Activated T-cell treated with anti-CD3 and anti-CD28 coated beads for 1 hour (primary cell): ENCODE results near the gene TULP4.
"Not testable (repeated sequence)": the region's sequence is repeated elsewhere in the genome, so short reads cannot be mapped to it uniquely, and the experiment has no call there.

Source experiments
- DNase-seq: peaks from one replicate; pipeline ENCODE4 v3.0.0-alpha.2; 2020; ENCODE audit warnings: low read depth

Gene TULP4

DNA sequence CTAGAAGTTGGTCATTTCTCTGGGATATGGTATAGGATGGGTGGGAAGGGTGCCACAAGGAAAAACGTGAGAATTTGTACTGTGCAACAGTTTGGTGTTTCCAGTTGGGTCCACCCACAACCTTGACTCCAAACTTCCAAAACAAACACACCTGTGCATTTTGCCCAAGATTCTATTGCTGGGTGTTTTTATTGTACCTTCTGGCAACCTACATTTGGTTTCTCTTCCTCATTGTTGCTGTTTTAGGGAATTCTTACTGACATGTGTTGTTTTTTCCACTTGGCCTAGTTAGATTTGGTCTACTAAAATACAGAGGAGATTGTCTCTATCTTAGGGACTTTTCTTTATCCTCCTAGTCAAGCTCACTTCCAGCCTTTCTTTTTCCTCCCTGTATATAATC is 16.7 kb downstream of the TULP4 start:
- DNase-seq: no peak

DNA sequence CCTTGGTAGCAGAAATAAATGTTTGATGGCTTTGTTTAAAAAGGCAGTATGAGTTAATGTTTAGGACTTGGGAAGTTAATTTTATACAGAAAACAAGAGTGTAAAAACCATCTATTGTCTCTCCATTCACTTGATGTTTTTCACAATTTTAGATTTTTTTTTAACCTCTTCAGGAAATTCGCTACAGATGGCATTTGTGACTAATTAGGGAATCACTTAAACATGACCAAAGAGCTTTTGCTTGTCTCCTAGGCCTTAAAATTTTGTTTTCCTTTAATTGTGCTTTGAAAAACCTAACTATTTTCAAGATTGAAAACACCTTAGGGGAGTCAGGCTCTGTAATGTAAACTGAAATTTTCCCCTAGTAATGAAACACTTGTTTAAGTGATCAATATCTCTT is 17.3 kb downstream of the TULP4 start:
- DNase-seq: no peak

DNA sequence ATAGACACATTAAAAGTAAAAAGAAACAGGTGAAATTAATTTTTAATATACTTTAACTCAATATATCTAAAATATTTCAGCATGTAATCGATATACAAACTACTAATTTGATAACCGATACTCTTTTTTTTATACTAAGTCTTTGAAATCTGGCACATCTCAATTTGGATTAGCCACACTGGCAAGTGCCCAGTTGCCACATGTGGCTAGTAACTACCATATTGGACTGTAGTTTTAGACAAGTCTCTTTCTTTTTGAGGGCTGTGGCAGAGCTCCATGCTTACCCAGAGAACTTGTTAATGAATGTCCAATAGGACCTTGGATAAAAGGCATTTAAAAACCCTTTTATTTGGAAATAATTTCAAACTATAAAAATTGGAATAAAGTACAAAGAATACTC is 17.8 kb downstream of the TULP4 start:
- DNase-seq: no peak

GRCh38 chr6:158332237-158332636 is 20.0 kb downstream of the TULP4 start:
- DNase-seq: no peak

DNA sequence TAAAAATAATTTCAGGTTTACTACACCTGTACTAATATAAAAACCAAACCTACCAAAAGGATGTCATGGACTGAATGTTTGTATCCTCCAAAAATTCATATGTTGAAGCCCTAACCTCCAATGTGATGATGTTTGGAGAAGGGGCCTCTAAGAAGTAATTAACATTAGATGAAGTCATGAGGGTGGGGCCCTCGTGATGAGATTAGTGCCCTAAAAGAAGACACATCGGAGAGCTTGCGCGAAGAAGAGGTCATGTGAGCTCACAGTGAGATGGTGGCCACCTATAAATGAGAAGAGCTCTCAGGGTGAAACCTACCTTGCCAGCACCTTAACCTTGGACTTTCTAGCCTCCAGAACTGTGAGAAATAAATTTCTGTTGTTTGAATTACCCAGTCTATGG is 20.8 kb downstream of the TULP4 start:
- no peak for DNase-seq

- DNase-seq: no peak
Observed at GRCh38 chr6:158334534-158334933, 22.3 kb downstream of the TULP4 start.

DNA sequence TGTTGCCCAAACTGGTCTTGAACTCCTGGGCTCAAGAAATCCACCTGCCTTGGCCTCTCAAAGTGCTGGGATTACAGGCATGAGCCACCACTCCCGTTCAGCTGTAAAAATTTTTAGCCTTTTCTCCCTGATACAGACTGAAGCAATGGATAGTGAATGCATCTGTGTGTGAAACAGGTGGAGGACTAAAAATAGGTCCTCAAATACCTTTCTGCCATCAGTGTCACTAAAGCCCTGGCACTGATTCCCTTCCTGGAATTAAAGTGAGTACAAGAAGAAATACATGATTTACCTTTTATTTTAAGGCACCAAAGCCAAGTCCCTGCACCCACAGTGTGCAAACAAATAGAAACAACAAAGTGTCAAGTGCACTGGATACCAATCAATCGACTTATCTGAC is 25.1 kb downstream of the TULP4 start:
- DNase-seq: no peak

DNA sequence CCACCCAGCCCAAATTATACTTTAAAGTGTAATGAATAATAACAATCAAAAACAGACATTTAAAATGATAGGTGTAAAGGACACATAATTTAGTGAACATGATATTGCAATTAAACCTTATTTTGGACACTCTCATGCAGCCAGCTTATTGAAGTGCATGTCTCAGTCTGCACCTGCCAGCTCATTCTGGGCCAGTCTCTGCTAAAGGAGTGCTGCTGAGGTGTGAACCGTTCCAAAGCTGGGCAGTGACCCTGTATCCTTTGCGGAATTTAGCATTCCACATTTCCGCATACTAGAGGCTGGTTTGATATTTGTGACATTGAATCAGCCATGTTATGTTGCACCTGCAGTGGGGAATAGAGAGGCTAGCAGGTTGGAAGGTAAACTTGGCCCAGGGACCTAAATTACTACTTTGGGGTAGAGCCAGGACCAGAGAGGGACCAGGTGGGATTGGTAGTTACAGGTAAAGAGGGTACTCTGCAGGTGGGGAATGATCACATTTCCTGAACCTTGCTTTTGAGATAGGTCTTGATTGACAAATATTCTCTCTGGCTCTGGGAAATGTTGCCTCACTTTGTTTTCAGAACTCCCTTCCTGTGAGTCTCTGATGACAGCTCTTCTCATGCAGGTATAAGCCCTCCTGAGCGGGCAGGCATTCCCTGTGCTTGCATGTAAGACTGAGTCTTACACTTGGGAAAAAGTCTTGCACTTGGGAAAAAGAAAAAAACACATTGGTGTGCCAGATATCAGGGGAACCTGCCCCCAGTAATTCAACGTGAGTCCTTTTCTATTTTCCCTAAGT is 26.2 kb downstream of the TULP4 start:
- DNase-seq: no peak

DNA sequence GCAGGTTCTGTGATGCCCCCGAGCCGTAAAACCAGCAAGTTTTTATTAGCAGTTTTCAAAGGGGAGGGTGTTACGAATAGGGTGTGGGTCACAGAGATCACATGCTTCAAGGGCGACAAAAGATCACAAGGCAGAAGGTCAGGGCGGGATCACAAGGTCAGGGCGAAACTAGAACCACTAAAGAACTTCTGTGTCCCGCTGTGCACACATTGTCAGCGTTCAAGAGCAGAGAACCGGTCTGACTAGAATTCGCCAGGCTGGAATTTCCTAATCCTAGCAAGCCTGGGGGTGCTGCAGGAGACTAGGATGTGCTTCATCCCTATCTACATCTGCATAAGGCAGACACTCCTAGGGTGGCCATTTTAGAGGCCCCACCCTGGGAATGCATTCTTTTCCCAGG is 26.9 kb downstream of the TULP4 start:
- not testable (repeated sequence) for DNase-seq

DNA sequence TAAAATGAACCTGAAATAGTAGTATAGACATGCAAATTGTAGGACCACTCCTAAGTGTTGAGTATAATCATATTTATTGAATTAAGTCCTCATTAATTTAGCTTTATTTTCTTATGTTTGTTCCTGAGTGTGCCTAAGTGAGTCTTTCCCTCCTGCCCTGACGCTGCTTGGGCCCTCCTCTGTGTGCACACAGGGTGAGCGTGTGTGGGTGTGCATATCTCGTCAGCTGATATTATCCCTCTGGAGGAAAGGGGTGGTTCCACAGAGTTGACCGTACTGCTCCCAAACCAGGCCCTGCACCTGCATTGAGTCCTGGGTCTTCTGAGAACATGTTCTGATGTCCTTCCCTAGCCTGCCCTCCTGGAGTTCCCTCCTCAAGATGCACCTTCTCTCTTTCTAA is 28.0 kb downstream of the TULP4 start:
- no peak for DNase-seq

DNA sequence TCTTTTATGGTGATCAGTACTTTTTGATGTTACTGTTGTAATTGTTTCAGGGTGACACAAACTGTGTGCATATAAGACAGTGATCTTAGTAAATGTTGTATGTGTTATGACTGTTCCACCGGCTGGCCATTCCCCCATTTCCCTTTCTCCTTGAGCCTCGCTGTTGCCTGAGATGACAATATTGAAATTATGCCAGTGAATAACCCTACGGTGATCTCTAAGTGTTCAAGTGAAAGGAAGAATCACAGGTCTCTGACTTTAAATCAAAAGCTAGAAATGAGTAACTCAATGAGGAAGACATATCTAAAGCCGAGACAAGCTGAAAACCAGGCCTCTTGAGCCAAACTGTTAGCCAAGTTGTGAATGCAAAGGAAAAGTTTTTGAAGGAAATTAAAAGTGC is 32.3 kb downstream of the TULP4 start:
- no peak for DNase-seq

DNA sequence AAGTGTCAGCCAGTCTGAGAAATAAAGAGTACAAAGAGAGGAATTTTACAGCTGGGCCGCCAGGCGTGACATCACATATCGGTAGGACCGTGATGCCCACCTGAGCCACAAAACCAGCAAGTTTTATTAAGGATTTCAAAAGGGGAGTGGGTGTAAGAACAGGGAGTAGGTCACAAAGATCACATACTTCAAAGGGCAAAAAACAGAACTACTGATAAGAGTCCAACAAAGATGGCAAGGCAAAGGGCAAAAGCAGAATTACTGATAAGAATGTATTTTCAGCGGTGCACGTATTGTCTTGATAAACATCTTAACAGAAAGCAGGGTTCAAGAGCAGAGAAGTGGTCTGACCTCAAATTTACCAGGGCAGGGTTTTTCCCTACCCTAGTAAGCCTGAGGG is 33.2 kb downstream of the TULP4 start:
- not testable (repeated sequence) for DNase-seq

DNA sequence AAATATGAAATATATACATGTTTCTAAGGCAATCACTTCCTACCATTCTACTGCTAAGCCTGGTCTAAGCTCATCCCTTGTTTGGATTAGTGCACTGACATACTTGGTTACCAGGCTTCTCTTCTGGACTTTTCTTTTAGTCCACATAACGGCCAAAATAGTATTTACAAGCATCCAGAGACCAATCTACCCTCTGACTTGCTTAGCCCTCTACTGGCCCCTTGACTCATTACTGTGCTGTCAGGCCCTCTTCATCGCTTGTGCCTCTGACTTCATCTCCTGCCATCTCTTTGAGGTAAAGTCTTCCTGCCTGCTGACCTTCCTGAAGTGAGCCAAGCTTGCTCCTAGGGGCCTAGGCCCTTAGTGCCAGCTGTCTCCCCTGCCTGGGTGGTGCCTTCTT is 35.1 kb downstream of the TULP4 start:
- no peak for DNase-seq

DNA sequence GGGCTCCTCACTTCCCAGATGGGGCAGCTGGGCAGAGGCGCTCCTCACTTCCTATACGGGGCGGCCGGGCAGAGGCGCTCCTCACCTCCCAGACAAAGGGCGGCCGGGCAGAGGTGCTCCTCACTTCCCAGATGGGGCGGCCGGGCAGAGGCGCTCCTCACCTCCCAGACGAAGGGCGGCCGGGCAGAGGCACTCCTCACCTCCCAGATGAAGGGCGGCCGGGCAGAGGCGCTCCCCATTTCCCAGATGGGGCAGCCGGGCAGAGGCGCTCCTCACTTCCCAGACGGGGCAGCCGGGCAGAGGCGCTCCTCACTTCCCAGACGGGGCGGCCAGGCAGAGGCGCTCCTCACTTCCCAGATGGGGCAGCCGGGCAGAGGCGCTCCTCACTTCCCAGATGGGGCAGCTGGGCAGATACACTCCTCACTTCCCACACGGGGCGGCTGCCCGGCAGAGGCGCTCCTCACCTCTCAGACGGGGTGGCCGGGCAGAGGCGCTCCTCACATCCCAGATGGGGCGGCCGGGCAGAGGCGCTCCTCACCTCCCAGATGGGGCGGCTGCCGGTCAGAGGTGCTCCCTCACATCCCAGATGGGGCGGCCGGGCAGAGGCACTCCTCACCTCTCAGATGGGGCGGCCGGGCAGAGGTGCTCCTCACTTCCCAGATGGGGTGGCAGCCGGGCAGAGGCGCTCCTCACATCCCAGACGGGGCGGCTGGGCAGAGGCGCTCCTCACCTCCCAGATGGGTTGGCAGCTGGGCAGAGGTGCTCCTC is 36.7 kb downstream of the TULP4 start:
- not testable (repeated sequence) for DNase-seq

DNA sequence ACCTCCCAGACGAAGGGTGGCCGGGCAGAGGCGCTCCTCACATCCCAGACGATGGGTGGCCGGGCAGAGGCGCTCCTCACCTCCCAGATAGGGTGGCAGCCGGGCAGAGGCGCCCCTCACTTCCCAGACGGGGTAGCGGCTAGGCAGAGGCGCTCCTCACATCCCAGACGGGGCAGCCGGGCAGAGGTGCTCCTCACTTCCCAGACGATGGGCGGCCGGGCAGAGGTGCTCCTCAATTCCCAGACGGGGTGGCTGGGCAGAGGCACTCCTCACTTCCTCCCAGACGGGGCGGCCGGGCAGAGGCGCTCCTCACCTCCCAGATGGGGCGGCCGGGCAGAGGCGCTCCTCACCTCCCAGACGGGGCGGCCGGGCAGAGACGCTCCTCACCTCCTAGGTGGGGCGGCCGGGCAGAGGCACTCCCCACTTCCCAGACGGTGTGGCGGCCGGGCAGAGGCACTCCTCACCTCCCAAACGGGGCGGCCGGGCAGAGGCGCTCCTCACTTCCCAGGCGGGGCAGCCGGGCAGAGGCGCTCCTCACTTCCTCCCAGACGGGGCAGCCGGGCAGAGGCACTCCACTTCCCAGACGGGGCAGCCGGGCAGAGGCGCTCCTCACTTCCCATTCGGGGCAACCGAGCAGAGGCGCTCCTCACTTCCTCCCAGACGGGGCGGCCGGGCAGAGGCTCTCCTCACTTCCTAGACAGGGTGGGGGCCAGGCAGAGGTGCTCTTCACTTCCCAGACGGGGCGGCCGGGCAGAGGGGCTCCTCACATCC is 37.4 kb downstream of the TULP4 start:
- not testable (repeated sequence) for DNase-seq

GRCh38 chr6:158350731-158351130 is 38.5 kb downstream of the TULP4 start:
- not testable (repeated sequence) for DNase-seq

GRCh38 chr6:158353883-158354877 is 41.9 kb downstream of the TULP4 start:
- DNase-seq: no peak

- DNase-seq: no peak
Observed at GRCh38 chr6:158356586-158357546, 44.6 kb downstream of the TULP4 start.

DNA sequence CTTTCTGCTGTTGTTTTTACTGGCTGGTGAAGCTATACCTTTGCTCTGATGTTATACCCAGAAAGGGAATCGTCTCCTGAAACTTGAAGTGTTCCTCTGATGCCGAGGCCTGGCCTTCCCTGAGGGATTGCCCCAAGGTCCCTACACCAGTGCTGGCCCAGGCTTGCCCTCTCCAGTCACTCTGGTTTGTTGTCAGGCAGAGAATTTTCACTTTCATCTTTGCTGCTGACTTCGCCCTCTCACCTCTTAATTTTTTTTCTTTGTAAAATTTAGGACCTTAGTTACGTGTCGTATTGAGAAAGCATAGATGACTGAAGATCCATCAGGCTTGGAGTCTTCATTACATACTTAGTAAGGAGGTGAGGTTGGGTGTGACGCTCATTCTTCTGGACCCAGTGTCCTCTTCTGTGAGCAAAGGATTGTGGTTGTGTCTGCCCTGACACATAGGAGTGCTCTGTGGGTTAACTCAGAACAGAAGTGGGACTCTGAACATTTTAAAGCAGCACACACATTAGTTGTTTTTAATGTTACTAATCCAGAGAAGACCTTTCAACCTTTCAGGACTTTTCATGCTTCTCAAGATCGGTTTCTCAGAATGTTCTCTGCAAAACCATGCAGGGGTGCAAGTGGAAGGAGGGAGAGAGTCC is 45.4 kb downstream of the TULP4 start:
- DNase-seq: no peak
